Posterior vena cava (tissue), 2 donors: Measurements from ENCODE around the gene PARP12. TPM values are rescaled to one million over a fixed set of nuclear protein-coding genes. Genes with fewer than 3 reads are reported as not detected.
"Not testable (repeated sequence)": the region's sequence is repeated elsewhere in the genome, so short reads cannot be mapped to it uniquely, and the experiment has no call there.

Experiments used
- DNase-seq: peaks from one replicate; pipeline ENCODE4 v3.0.0-alpha.2; 2020; ENCODE audit warnings: low spot score
- intact Hi-C, 2 donors: fragments of 100-400 bp; cut with DNase I; formaldehyde crosslinking; loops; one replicate each; pipeline versions ENCODE4 v1.14.1 to v1.14.2; 2022 to 2023
- long read RNA-seq, 2 donors: library from polyadenylated mRNA; unstranded; transcript quantifications; one replicate each; pipeline ENCODE4 v2.0.0, GENCODE V29; 2020 to 2021
- total RNA-seq, 2 donors: library from RNA; stranded (reverse); fragmentation: NEBNext Ultra II Directional; extraction: Animal tissue kit (Norgen Biotek cat#: 25700); gene quantifications; one replicate each; pipeline ENCODE4 v1.2.1, GENCODE V29; 2021
- donor health status: DM: yes; HTN: yes; CAD: no.
- donor health status: DM: yes; HTN: yes; CAD: no.

The PARP12 gene, protein sequence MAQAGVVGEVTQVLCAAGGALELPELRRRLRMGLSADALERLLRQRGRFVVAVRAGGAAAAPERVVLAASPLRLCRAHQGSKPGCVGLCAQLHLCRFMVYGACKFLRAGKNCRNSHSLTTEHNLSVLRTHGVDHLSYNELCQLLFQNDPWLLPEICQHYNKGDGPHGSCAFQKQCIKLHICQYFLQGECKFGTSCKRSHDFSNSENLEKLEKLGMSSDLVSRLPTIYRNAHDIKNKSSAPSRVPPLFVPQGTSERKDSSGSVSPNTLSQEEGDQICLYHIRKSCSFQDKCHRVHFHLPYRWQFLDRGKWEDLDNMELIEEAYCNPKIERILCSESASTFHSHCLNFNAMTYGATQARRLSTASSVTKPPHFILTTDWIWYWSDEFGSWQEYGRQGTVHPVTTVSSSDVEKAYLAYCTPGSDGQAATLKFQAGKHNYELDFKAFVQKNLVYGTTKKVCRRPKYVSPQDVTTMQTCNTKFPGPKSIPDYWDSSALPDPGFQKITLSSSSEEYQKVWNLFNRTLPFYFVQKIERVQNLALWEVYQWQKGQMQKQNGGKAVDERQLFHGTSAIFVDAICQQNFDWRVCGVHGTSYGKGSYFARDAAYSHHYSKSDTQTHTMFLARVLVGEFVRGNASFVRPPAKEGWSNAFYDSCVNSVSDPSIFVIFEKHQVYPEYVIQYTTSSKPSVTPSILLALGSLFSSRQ
- total RNA-seq: 10 to 100 TPM; 27.7 to 35.3 TPM
- long read RNA-seq, donor 1, partial matches to known transcripts: 2 of 7 reads
- long read RNA-seq, donor 1, other reads (novel, unspliced or antisense): 3 of 7 reads
- long read RNA-seq, donor 2, partial matches to known transcripts: 2 of 5 reads
- long read RNA-seq, donor 2, other reads (novel, unspliced or antisense): 1 of 5 reads

DNA sequence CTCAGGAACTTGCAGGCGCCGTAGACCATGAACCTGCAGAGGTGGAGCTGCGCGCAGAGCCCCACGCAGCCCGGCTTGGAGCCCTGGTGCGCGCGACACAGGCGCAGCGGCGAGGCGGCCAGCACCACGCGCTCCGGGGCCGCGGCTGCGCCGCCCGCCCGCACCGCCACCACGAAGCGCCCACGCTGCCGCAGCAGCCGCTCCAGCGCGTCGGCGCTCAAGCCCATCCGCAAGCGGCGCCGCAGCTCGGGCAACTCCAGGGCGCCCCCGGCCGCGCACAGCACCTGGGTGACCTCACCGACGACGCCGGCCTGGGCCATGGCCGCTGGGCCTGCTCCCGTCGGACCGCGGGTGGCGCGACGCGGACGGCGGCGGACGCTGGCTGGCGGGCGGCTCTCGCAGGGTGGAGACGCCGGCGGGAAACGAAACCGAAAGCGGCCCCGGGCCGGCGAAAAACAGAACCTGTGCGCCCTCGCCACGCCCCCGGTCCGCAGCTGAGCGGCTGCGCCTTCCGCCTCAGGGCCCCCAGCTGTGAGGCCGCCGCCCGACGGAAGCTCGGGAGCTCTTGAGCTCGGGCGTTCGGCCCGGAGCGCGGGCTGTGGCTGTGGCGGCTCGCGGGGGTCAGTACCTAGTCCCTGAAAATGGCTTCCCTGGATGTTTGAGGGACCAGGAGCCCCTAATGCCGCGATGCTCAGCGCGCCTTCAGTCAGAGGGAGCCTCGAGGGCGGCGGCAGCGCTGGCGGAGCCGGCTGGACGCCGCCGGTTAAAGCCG, at the start of gene PARP12:
TSS of gene PARP12 (minus strand) at position 424 of the 772 bp plus-strand sequence. CDS start at position 320, 104 bp downstream.
- intact Hi-C loops: no loop called here
- peak; percentile 97 for DNase-seq

DNA sequence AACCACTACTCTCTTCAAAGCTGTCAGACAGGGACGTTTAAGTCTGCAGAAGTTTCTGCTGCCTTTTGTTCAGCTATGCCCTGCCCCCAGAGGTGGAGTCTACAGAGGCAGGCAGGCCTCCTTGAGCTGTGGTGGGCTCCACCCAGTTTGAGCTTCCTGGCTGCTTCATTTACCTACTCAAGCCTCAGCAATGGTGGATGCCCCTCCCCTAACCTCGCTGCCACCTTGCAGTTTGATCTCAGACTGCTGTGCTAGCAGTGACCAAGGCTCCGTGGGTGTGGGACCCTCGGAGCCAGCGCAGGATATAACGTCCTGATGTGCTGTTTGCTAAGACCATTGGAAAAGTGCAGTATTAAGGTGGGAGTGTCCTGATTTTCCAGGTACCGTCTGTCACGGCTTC, 46.0 kb upstream of the PARP12 start:
- DNase-seq, intact Hi-C loops: not testable (repeated sequence)

DNA sequence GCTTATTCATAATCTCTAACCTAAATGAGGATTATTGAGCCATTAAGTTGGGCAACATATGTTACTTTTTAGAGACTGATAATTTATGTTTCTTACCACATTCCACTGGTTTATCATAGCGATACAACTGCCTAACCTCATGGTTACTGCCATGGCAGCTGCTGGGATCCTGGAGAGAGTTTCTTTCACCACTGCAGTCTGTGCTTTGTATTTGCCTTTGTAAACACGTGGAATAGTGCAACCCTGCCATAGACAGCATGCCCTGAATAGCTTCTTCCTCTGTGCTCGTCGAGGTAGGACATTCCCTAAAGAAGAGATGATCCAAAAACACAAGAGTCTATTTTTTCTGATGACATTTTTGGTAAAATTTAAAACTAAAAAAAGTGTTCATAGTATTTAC, 33.7 kb upstream of the PARP12 start:
- no peak for DNase-seq
- intact Hi-C loops: no loop called here

DNA sequence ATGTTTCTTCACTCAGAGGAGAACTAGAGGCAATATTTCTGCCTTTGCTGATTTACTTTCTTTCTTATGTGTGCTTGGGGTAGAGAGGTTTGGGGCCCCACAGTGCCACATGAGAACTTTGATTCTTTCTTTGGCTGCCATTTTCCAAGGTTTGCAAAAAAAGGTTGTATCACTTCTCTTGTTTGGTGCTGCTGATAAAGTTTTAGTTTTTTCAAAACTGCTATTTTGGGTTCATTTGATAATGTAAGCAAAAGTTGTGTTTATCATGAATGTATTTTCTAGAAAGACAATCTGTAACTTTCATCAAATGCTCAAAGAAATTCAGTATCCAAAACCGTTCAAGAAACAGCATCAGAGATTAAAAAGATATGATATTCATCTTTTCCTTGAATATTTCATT, 30.6 kb upstream of the PARP12 start:
- no peak for DNase-seq
- intact Hi-C loops: no loop called here

DNA sequence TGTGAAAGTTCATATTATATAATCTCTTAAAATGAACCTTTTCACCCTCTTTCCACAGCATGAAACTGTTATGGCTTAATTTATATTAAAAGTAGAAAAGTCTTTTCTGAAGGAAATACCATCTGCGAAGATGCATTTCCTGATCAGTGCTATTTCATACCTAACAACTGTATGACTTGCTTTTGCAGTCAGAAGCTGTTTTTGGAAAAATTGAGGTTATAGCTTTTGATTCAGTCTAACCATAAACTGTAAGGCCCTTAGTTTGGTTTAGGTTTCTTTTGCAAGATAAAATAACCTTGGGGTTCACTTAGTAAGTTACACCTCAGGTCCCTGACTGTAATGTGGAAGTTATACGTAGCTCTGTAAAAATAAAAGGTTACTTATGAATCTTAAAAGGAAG, 22.7 kb upstream of the PARP12 start:
- DNase-seq: no peak
- intact Hi-C loops: no loop called here

DNA sequence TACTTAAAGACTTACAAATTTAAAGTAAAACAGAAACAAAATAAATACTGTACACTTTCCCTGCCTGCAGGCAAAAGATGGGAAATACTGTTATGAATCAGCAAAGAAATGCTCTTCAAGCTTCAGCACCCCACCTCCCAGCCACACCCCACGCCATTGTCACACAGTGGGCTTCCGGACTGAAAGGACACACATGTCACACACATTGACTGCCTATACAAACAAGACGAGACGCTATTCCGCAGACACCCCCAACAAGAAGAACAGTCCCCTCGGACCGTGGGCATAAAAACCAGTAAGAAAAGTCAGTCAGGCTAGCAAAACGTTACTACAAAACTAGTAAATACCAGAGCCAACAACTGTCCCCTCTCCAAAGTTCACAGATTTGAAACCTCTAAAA, 22.2 kb upstream of the PARP12 start:
- no peak for DNase-seq
- intact Hi-C loops: no loop called here

DNA sequence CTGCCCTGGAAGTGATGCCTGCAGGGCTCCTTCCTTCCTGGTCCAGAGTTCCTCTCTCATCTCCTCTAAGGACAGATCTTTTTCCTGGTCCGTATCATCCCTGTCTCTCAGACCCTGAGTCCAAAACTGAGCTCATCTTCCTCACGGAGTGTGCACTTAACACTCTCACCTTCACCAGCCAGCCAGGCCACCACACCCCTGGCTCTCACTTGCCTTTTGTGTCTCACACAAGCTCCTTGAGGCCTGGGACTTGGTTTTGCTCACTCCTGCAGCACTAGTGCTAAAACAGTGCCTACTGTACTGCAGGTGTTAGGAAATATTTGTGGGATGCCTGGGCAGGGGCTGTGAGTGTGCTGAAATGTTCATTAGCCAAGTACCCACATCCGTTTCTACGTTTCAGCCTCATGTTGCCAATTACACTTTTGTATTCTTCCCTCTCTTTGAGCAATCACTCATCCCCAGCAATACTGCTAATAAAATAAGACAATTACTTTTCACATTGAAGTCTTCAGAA, 21.4 kb upstream of the PARP12 start:
- intact Hi-C loops: no loop called here
- DNase-seq: peak; percentile 64

DNA sequence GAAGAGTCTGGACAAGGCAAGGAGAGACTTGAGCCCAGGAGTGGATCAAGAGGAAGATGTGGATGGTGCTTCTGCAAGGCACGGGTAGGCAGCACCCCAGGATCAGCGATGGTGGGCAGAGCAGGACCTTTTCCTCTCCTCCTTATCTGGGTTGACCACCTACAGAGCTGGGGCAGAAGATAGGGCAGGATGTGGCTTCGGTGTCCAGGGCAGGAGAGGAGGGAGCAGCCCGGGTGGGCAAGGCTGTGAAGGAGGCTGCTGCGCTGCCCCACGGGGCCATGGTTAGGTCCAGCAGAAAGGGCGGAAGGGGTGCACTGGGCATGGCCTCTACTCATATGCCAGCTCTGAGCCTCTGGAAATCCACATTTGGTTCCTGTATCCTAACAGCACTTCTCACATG, 20.0 kb upstream of the PARP12 start:
- DNase-seq: peak; percentile 79
- intact Hi-C loops: no loop called here

DNA sequence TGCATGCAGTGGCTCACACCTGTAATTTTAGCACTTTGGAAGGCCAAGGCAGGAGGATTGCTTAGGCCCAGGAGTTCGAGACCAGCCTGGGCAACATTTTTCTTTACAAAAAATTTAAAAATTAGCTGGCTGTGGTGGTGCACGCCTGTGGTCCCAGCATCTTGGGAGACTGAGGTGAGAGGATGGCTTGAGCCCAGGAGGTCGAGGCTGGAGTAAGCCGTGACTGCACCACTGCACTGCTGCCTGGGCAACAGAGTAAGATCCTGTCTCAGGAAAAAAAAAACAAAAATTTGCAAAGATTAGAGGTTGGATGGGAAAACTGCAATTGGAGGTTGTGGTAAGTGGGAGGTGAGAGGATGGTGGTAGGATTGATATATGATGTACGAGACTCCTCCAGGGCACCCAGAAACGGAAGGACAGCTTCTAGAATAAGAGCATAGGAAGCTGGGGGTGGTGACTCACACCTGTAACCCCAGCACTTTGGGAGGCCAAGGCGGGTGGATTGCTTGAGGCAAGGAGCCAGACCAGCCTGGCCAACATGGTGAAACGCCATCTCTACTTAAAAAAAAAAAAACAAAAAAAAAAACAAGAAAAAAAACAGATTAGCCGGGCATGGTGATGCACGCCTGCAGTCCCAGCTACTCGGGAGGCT, 19.1 kb upstream of the PARP12 start:
- no peak for DNase-seq
- intact Hi-C loops: no loop called here

DNA sequence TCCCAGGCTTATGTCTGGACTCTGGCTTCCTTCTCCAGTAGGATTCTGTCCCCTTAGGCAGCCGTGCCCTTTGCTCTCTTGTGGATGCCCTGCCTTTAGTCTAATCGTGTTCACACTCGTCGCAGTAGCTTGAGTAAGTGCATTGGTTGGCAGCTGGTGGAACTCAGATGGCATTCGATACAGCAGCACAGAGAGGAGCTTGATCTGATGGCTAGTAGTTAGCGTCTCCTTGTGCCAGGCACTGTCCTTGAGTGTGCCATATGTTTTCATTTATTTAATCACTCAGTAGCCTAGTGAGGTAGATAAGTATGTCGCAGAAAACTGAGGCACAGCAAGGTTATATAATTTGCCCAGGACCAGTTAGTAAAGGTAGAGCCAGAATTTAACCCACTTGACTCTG, 18.2 kb upstream of the PARP12 start:
- no peak for DNase-seq
- intact Hi-C loops: no loop called here

DNA sequence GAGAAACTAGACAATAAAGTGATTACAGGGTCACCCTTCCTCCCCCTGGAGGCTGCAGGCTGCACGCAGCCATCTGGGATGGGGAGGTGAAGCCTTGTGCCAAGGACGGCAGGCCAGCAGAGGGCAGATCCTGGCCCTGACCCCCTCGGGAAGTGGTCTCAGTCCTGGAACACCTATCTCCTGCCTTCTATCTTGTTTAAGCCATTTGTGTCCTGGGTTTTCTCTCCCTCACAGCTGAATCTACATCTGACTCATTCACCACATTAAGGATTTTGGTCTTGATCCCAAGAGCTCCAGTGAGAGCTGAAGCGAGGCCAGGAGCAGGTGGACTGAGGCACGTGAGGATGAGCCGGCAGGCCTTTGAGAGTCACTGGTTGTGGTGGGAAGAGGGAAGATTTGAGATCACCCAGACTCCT, 16.4 kb upstream of the PARP12 start:
- intact Hi-C loops: no loop called here
- DNase-seq: no peak

DNA sequence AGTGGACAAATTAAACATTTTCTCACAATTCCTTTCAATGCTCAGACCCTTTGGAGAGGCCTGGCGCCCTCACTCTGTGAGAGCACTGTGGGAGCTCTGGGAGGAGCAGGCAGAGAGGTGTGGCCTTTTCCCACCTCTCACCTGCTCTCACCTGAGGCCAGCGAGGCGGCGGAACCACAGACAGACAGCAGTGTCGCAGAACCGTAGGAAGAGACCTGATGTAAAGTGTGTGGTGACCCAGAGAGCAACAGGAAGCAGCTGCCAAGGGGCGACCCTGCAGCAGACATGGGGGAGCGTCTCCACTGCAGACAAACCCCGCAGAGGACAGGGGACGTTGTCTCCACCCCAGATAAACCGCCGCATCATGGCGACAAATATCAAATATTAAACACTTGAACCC, 15.6 kb upstream of the PARP12 start:
- intact Hi-C loops: no loop called here
- DNase-seq: no peak

DNA sequence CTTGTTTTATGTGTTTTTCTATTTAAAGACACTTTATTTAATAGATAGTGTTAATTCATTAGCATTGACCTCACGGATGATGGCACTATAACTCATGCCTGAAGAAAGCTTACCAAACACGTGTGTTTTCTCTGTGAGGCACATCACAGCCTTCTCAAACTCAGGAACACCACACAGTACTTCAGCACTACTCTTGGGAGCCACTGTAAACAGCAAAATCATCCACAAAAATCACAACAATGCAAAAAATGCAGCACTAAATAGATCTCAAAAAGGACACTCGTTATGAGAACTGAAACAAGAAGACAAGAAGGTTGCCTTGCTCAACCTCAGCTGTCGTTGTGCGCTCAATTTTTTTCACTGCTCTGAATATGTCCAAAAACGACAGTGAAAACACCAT, 12.0 kb upstream of the PARP12 start:
- intact Hi-C loops: no loop called here
- DNase-seq: no peak

DNA sequence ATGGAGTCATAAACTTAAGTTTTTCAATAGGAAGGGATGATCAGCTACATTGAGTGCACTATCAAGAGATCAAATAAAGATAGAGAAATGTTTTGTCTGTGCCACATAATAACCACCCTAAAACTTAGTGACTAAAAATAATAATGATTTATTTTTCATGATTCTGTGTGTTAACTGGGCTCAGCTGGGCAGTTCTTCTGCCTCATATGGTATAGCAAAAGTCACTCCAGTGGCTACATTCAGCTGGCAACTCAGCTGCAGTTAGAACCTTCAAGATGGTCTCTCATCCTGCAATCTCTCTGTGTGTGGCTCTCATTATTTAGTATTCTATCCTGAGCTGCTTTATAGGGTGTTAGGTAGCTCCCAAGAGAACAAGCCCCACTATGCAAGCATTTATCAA, 7.8 kb upstream of the PARP12 start:
- no peak for DNase-seq
- intact Hi-C loops: no loop called here

DNA sequence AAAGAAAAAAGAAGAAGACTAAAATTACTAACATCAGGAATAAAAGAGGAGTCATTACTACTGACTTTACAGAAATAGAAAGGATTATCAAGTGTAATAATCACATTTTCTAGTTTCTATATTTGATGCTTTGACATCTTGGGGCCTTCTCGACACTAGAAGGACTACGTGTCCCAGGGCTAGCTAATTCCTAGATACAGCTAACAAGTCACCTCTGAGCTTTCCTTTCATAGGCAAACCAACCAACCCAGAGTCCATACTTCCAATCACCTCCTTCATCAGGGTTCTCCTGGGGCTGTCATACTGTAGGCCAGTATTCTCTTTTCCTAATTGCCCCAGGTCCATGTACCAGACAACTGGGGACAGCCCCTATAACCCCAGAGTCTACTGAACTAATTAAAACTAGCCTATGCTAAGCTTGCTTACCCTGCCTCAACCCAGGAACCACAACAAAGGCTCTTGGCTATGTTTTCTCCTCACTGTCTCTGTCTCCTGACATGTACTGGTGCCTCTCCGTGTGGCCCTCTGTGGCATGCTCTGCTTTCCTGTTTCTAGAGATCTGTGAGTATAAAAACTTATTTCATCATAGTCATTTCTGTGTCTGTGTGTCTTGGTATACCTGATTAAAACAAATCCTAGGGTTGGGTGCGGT, 6.7 kb upstream of the PARP12 start:
- DNase-seq: no peak
- intact Hi-C loops: no loop called here

DNA sequence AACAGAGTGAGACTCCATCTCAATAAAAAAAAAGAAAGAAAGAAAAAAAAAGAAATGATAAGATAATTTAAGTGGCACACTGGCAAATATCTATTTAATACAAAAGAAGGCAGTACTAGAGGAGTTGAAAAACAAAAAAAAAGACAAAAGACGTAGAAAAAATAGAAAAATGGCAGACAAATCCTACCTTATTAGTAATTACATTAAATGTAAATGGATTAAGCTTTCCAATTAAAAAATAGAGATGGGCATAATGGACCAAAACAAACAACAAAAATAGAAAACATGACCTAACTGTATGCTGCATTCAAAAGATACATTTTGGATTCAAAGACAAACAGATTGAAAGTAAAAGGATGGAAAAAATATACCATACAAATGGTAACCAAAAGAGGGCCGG, 5.3 kb upstream of the PARP12 start:
- no peak for DNase-seq
- intact Hi-C loops: no loop called here

DNA sequence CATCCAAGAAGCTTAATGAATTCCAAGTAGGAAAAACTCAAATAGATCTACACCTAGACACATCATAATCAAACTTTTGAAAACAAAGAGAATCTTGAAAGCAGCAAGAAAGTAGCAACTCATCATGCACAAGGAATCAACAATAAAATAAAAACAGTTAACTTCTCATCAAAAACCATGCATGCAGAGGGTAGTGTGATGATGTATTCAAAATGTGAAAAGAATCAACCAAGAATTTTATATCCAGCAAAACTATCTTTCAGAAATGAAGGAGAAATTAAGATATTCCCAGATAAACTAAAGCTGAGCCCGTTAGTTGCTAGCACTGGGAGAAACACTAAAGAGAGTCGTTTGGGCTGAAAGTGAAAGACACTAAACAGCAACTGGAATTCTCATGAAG, 4.3 kb upstream of the PARP12 start:
- intact Hi-C loops: no loop called here
- DNase-seq: no peak

DNA sequence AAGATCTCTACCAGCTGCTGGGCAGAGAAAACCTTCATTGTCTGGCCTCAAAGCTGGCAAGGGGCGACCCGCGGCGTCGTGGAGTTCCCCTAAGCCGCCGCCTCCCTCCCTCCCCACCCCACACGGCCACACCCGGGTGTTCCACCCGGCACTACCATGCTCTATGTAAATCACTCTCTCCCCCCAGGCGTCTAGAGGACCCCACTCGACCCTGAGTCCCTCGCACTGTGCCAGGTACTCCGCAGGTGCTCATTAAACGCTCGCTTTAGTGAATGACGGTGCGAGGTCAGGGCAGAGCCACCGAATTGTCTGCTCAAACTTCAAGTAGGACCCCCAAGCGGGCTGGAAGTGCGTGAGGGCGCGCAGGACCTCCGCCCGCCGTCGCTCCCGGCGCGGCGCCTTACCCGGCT, 628 bp downstream of the PARP12 start:
- intact Hi-C loops: no loop called here
- no peak for DNase-seq

DNA sequence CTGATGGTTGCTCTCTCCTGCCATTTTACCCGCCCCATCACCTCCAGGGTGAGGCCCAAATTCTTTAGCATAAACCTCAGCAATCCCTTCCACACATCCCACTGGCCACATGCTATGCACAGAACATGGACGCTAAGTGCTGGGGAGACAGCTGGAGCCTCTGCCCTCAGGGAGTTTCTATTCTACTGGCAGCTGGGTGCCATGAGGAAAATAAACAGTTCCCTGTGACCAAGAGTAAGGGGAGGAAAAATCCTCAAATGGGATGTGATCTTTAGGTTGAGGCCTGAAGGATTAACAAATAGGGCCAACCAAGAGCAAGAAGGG, 1.2 kb downstream of the PARP12 start:
- intact Hi-C loops: no loop called here
- DNase-seq: no peak
